HG03520 (cell line): ENCODE data around the gene PEX19.

Experiments
- ATAC-seq: cut with Tn5 transposase; IDR thresholded peaks from one replicate; pipeline ENCODE4 v1.9.1; 2021; ENCODE audit warnings: mild to moderate bottlenecking, moderate library complexity; ENCODE audit not compliant: unreplicated experiment

The PEX19 gene

GRCh38 chr1:160277987-160278386, 6.9 kb downstream of the PEX19 start:
- no peak for ATAC-seq

- ATAC-seq = no peak
These were observed 7.6 kb downstream of the PEX19 start for GRCh38 chr1:160277330-160277729.

GRCh38 chr1:160271025-160271424, 13.9 kb downstream of the PEX19 start:
- no peak for ATAC-seq

GRCh38 chr1:160267284-160267991, 17.5 kb downstream of the PEX19 start:
- ATAC-seq = no peak

GRCh38 chr1:160264795-160265307, 20.1 kb downstream of the PEX19 start:
- no peak for ATAC-seq

- peak; percentile 81 for ATAC-seq
These were observed 22.8 kb downstream of the PEX19 start, which contains the start of gene DCAF8 for GRCh38 chr1:160261893-160262794. DCAF8 (minus strand) TSS chr1:160262549; CDS start chr1:160244008, 18,541 bp downstream.

GRCh38 chr1:160261556-160261892, 23.4 kb downstream of the PEX19 start:
- no peak for ATAC-seq

- ATAC-seq = no peak
These were observed 24.2 kb downstream of the PEX19 start for GRCh38 chr1:160260406-160261382.

- no peak for ATAC-seq
These were observed 26.6 kb downstream of the PEX19 start for GRCh38 chr1:160258177-160258798.

- no peak for ATAC-seq
These were observed 27.4 kb downstream of the PEX19 start for GRCh38 chr1:160257411-160258015.

GRCh38 chr1:160256396-160257046, 28.4 kb downstream of the PEX19 start:
- ATAC-seq = no peak

- no peak for ATAC-seq
These were observed 29.1 kb downstream of the PEX19 start for GRCh38 chr1:160255781-160256300.

- no peak for ATAC-seq
These were observed 33.0 kb downstream of the PEX19 start for GRCh38 chr1:160251687-160252526.

- ATAC-seq = no peak
These were observed 33.9 kb downstream of the PEX19 start for GRCh38 chr1:160251011-160251410.

GRCh38 chr1:160247053-160247452, 37.9 kb downstream of the PEX19 start:
- ATAC-seq = no peak

- no peak for ATAC-seq
These were observed 39.5 kb downstream of the PEX19 start for GRCh38 chr1:160245434-160245833.

- no peak for ATAC-seq
These were observed 40.7 kb downstream of the PEX19 start for GRCh38 chr1:160244209-160244608.

GRCh38 chr1:160243767-160244166, 41.2 kb downstream of the PEX19 start:
- no peak for ATAC-seq
